Dermis microvascular lymphatic vessel endothelial cell (primary cell): ENCODE data around the gene RINL. TPM values are rescaled to one million over a fixed set of nuclear protein-coding genes. Genes with fewer than 3 reads are reported as not detected.

Experiments used
- DNase-seq, 2 donors: peaks; one replicate each; pipeline versions ENCODE4 v3.0.0 to v3.0.0-alpha.2; 2010; ENCODE audit warnings: low read depth in 2 of 2
- total RNA-seq: library from RNA; depleted of rRNA; stranded (reverse); fragments of >200 nt; gene quantifications from 2 replicates; pipeline ENCODE4 v1.2.1, GENCODE V29; 2014

RINL gene
- total RNA-seq, 1 donor from 2014 or later: 8.1 TPM

DNA sequence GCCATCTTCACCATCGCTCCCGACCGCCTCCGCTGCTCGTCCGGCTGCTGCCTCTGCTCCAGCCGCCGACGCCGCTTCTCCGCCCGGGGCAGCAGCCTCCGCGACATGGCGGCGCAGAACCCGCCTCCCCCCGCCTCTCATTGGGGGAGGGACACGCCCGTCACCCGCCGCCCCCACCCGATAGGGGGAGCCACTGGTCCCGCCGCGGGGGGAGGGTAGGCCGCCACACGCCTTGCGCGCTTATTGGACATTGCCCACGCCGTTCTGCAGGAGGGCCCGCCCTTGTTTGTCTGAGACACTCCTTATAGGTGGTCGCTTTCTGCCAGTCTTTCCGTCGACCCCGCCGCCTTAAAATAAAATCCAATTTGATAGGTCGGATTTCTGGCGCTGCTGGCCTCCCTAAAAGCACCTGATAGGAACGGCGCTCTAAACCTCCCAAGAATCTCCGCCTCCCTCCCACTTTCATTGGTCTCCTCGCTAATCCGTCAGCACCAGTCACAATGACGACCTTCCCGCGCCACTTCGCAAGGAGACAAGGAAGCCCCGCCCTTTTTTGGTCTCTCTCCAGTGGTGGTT is 28.1 kb downstream of the RINL start, which contains the start of gene HNRNPL:
HNRNPL (minus strand) TSS at position 127 of the 576 bp plus-strand sequence; CDS start at position 107, 20 bp downstream.
- DNase-seq: peak in 1 of 2 donors; percentile 100

DNA sequence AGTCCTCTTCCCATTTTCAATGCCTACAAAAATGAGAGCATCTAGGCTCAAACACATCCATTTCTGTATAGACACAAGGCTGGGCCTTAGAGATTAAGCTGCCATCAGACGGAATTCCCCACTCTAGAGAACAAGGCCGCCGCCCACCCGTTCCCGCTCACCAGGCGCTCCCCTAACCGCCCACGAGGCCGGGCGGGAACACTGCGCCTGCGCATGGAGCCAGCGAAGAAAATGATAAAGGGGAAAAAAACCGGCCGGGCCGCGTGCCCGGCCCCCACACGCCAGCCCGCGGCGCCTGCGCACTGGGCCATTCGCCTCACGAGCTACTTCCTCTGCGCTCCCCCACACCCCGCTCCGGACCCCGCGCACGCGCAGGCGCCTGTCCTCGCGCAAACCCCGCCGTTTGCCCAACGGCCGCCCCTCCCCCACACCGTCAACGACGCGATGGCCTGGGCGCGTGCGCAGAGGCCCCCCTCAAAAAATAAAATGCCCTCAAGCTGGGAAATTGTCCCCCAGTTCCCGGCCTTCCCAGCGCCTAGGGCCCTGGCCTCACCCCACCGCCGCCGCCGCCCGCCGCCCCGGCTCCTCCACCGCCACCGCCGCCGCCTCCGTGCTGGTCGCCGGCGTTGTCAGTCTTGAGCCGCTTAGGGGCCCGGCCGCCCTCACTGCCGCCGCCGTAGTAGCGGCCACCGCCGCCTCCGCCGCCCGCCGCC is 28.8 kb downstream of the RINL start:
- peak; percentile 88 to 95 for DNase-seq

DNA sequence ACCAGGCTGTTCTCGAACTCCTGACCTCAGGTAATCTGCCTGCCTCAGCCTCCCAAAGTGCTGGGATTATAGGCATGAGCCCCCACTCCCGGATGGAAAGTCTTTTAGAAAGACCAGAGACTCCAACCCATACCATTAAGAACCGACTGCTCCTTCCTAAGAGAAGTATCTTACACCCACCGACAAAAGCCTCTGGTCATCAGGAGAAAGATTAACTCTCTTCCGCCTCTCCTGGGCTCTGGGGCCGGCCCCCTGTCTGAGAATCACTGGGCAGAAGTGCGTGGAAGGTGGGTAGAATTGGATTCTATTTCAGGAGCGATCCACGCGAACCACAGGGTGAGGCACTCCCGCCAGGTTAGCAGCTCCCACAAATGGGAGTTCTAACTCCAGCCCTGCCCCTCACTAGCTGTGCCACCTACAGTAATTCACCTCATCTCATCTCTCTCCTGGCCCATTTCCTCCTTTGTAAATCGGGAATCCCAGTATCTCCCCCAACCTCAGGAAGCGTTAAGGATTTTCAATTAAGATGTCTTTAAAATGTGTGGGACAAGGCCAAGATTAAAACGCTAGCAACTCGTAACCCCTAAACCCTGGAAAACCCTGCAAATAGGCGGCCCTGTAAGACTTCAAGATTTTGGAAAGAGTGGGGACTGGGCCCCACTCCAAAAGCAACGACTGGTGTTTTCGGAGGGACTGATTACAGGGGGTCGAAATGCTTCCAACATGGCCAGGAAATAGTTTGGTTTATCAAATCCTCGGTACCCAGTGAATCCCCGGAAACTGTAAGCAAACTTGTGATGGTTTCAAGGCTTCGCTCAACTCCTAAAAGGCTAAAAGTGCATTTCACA is 29.6 kb downstream of the RINL start:
- no peak for DNase-seq

DNA sequence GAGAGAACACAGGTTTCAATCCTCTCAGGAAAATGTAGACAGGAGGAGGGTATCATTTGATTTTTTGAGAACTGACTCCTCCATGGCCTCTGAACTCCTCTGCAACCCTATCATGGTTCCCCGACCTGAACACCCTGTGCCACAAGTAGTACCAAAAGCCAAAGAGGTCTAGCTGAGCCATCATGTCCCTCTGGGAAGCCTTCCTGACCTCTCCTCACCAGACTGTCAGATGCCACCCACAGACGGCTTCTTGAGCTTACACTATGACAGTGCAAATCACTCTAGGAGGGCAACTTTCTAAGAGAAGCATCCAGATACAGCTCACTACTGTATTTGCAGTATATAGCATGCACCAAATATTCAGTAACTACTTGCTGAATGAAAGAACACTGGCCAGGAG is 32.0 kb downstream of the RINL start:
- DNase-seq: no peak

DNA sequence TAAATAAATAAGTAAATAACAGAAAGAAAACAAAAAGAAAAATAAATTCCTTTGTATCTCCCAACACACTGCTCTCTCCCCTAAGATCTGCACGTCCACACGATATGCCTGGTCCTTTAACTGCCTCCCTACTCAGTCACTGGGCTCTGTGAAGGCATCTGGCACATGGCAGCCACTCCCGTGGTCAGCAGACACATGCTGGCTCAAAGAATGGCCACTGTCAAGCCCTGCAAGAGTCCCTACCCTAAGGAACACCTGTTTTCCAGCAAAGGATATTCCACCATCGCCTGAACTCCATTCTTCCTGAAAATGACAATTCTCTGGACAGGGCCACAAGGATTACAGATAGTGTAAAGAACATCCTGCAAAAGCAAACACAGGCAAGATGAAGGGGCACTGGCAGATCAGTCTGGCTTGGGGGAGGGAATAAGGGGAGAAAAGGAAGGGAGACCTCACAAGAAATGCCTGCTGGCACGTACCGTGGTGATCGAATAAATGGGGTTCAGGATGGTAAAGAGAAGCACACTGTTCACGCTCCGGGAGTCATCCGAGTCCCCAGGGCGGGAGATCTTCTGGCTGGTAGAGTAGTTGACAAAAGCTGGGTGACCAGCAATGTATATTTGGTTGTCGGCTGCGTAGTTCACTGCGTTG is 32.6 kb downstream of the RINL start:
- no peak for DNase-seq

DNA sequence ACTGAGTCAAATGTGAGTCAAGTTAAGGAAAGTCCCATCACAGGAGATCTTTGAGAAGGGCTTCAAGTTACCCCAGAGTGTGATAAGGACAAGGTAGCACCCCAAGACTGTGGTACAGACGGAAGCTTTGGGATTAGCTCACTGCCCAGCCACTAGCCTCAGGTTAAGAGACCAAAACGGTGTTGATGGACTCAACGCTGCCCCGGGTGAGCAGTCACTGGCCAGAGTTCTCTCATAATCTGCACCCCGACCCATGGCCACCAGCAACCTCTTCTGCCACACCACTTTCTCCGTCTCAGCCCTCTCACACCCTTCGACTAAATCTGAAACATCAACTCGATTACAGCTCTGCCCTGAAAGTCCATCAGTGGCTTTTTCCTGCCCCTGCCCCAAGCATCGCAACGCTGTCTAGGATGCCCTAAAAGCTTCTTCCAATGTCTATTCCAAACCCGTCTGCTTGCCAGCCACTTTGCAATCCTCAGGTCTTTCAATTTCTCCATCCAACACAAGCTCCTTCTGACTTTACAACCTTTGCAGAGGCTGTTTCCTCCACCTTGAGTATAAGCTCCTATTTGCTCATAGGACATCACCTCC is 33.9 kb downstream of the RINL start:
- no peak for DNase-seq

DNA sequence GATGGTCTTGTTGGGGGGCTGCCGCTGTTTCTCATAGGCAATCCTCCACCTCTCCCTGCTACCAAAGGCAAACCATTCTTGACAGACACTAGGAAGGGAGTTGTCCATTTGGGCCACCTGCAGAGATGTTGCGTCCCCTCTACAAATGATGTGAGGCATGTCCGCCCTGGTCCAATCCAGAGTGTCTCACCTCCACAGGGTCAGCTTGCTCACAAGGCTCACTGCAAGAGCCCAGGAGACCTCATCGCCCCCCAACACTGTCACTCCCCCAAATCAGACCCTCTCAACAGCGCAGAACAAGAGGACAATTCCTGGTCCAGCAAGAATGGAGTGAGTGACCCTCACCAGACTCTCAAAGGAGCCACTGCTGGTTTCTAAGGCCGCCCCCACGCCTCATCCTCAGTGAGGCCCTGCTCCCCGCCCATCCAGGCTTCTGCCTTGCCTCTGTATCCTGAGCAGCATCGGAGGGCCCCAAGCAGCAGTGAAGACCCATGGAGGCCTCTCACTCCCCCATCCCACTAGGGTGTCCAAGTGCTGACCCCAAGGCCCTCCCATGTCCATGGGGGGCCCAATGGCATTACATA is 34.8 kb downstream of the RINL start:
- no peak for DNase-seq

DNA sequence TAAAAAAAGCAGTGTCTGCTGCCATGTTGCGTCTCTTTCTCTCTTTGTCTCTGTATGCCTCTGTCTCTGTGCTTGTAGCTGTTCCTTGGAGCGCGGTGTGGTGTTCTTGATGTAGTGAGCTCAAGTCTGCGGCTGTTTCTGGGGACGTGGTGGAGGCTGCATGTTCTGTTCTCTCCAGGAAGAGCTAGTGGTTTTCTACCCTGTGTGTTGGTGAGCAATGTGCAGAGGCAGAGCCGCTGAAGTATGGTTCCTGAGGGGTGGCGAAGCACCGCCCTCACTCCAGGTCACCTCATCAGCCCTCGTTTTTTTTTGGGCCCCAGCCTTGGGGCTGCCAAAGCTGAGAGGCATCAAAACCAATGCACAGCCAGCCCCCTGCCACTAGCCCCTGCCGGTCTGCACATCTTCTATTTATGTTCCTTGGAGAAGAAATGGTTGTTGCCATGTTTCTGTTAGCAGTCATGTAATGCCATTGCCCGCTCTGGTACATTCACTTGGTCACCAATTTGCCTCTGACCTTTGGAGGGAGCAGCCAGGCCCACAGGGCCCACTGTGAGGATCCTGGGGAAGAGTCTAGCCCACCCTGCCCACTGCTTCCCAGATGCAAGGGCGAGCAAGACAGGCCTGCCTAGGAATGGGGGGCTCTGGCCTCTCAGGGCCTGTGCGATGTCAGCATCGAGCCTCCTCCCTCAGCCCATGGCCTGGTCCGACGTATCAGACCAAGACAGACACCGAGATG is 35.5 kb downstream of the RINL start:
- DNase-seq: no peak

DNA sequence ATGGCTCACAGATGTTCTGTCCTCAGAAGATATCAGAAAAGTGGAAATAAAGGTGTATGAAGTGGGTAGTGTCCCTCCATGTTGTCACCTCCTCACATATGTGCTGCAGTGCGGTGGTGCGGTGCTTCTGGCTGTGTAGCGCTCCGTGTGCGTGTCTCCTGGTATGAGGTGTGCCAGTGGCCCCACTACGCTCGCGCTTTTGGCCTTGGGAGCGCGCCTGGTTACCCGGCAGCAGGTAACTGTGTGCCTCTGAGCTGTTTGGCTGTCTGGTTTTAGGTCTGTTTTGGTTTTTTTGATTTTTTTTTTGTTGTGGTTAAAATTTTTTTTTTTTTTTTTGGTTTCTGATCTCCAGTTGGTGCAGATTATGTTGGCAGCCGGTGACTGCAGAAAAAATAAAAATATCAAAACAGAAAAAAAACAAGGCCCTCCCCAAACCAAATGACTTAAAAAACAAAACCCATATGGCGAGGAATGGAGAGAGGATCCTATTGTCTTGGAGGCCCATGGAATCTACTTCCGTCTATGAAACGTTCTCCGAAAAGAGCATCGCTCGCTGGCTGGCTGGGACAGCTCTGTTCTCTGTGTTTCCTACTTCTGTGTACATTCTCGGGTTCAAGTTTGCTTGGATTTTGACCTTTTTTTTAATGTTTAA is 36.2 kb downstream of the RINL start:
- DNase-seq: no peak

DNA sequence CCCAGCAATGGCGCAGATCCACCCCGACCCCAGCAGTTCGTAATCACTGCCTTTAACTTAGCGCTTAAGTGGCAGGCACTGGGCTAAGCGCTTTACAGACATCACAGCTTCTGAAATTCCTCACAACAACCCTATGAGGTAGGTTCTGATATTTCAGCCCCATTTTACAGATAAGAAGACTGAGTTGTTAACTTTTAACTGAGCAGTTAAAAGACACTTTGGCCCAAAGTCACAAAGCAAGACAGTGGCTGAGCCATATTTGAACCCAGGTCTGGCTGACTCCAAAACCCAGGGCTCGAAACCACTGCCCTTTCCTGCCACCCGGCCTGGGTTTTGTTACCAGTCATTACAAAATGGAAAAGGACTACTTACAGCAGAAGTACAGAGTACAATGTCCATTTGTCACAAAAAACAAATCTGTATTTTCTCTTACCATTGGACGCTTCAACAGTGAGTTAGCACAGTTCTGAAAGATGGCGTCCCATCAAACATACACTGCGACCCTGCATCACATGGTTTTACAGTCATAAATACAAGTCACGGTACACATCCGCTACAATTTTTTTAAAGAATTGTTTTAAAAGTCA is 36.8 kb downstream of the RINL start:
- no peak for DNase-seq

DNA sequence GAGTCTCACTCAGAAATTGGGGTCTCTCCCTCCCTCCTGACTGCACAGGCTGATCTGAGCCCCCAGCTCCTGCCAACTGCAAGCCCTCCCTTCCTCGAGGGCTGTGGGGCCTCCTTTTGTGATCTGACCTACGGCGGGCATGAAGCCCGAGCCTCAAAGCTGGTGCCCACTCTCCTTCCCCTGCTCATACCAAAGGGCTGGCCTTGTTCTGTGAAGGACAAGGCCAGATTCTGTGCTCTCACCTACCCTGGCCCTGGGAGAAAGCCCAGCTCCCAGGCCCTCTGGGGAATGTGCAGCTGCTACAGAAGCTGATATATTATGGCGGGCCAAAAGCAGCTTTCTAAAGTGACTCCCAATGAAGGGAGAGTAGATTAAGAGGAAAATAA is 37.5 kb downstream of the RINL start:
- no peak for DNase-seq

DNA sequence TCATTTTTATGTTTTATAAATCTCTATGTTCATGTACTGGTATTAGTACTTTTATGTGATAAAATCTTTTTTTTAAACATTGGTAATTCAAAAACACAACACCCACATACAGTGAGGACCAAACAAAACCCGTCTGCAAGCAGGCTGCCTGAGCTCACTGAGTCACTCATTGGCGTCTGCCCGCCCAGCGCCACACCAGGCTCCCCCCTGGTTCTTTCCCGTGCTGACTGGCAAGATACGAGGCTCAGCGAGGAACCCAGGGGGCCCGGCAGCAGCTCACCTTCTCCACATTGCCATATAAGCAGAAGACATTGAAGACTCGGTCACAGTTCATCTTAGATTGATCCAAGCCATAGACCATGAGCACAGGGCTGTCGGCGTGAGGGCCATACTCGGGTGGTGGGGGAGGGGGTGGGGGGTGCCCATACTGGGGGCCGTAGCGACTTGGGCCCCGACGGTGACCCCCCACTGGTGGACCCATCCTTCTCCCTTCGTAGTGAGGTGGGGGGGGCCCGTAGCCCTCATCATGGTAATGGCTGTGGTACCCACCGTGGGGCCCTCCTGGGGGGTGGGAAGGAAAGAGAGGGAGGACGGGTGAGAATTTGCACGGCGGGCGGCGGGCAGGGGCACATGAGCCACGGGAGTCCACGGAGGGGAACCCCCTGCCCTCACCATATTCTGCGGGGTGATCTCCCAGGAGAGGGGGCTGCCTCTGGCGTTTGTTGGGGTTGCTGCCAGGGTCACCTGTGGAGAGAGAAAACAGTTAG is 38.1 kb downstream of the RINL start:
- DNase-seq: no peak

DNA sequence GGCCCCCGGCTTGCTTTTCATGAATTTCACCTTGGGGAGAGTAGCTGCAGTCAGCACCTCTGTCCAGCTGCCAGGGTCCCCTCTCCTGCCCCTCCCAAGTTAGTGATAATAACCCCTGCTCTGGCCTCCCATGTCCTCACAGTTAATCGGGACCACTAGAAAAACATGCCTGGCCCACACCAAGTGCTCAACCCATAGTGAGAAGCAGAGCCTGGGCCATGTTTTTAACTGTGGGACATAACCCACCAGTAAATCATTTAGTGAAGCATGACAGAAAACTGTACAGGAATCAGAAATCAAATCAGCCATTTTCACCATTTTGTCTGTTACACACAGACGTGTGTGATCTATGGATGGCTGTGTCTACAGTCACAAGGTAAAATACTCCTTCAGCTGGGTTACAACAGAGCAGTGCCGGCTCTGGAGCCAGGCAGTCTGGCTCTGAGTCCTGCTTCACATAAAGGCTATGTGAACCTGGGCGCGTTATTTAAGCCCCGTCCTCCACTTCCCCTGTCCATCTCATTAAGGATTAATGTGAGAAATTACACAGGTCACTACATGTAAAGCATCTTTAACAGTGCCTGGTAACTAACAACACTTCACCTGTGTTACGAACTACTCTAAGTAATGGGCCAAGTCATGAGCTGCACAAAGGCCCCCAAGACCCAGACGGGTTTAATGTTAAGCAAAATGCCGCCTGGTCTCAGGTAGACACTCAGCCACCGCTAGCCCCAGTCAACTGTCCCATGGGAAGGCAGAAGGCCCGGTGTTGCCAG is 38.9 kb downstream of the RINL start:
- no peak for DNase-seq

DNA sequence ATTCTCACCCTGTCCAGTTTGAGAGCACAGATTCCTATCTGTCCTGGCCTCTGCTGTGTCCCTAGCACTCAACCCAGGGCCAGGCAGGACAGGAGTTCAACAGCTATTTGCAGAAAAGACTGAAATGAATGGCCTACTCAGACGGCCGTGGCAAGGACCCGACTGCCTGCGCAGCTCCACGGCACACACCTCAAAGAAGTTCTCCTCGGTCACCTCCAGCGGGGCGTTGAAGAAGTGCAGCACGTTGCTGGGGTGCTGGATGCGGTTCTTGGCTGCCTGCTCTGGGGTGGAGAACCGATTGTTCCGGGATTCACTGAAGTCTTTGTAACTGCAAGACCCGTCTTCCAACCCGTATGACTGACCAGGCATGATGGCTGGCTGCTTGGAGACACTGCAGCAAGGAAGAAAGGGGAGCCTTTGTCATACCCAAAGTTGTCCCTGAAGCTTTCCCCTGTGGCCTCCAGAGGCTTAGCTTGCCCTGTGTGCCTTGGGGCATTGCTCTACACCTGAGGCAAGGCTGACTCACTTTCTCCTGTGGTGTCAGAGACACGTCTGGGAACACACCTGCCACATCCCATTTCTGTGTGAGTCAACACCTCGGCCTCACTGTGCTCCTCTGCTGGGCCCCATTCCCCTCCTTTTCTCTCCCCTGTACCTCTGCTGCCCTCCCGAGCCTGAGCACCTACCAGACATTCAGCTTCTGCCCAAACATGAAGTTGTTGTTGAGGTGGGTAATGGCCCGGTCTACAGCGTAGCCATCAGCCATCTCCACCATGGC is 39.7 kb downstream of the RINL start:
- no peak for DNase-seq

DNA sequence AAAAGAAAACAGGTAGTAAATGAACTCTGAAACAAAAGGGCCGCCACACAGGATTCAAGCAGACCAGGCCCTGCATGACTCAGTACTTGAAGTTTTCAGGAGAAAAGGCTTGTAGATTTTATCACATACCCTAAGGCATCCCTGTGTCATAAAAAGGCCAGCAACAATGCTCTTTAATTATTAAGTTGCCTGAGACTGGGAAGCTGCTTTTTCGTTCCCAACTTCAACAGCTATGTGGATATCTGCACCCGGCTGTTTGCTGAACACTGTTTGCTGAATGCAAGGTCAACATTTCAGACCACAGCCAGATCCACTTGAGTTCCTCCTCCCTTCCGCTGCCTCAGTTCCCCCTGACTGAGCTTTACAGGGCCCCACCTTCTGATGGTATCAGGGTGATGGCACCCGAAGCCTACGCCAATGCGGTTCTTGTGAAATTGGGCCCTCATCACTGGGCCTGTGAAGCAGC is 40.4 kb downstream of the RINL start:
- no peak for DNase-seq

DNA sequence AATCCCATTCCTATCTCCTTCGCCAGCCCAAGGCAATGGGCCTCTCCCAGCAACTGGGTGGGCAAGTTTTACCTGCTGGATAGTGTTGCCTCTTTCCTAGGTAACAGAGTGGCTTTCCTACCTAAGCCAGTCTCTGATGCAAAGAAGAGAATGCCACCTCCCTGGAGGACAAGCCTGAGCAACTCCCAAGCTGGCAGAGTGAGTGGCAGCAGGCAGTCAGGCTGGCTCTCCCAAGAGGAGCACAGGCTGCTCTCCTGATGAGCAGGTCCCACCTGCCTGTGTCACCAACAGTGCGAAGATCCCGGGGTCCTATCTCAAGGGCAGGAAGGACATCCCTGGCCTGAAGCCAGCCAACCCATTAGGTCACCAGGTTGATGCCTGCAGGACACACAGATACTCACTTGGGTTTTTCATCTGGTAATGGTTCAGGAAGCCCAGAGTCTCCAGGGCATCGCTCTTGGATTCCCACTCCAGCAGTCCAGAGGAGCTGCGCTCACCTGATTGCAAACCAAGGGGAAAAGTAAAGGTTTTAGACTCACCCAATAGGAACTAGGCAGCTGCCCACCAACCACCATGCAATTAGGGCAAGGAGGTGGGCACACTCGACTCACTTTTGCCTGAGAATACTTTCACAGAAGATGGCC is 41.0 kb downstream of the RINL start:
- DNase-seq: no peak
